CD4-positive, alpha-beta T cell treated with Interleukin-17A for 4 hours (primary cell): ENCODE data around the gene RELA.

Experiments used
- DNase-seq: peaks from one replicate; pipeline ENCODE4 v3.0.0-alpha.2; 2020; ENCODE audit warnings: mixed read lengths

The RELA gene

GRCh38 chr11:65611028-65611757, 51.5 kb downstream of the RELA start:
- DNase-seq: no peak

DNA sequence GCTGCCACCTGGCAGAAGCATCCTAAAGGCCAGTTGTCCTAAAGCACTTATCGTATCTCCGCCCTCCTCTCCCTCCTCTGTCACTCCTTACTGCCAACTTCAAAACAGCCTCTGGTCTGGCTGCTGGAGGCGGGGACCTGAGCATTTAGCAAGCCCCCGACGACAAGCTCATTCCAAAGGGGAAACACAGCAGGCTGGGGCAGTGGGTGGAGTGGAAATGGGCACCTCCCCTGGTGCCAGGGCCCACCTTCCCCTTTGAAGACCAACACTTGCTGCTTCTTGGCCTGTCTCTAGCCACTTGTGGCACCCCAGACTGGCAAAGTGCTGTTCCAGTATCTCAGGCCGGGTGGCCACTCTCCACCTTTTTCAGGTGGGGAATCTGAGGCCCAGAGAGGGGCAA, 52.3 kb downstream of the RELA start:
- no peak for DNase-seq

DNA sequence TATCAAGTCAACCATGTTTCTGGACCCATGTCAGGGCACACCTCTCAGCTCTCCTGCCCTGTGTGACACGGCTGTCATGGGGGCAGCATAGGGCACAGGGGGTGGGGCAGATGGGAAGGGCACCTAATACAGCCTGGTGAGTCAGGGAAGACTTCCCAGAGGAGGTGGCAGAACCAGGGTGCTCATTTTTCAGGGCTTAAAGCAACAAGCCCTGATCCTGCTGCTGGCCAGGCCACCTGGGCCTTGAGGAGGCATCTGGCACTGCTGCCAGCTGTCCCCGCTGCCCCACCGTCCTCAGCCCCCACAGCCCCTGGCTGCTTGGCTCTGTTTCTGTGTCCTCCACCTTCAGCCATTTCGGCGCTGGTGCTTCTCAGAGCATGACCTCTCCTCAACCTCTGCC, 53.1 kb downstream of the RELA start:
- no peak for DNase-seq

- no peak for DNase-seq
These were observed 53.5 kb downstream of the RELA start for GRCh38 chr11:65609229-65609628.

- DNase-seq: no peak
These were observed 54.9 kb downstream of the RELA start for GRCh38 chr11:65607614-65608426.

- no peak for DNase-seq
These were observed 55.7 kb downstream of the RELA start for GRCh38 chr11:65606876-65607613.

GRCh38 chr11:65604258-65604657, 58.5 kb downstream of the RELA start:
- no peak for DNase-seq
